Activated CD8-positive, alpha-beta memory T cell treated with anti-CD3 and anti-CD28 coated beads for 4 hours (primary cell): Measurements from ENCODE around the gene CBLB.

Source experiments
- DNase-seq, 2 donors: peaks; one replicate each; pipeline ENCODE4 v3.0.0-alpha.2; 2020; ENCODE audit warnings: low read depth in 2 of 2

Gene CBLB

DNA sequence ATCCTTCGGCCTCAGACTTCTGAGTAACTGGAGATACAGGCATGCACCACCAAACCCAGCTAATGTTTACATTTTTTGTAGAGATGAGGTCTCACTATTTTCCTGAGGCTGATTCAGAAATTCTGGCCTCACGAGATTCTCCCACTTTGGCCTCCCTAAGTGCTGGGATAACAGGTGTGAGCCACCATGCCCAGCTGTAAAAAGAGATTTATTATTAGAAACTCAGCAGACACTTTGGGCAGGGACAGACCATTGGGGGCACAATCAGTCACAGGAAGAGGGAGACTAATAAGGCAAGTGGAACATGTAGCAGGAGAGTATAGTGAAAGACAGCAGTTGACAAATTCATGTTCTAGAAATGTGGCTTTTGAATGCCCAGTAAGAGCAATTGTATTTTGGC, 249.2 kb downstream of the CBLB start:
- DNase-seq: no peak

DNA sequence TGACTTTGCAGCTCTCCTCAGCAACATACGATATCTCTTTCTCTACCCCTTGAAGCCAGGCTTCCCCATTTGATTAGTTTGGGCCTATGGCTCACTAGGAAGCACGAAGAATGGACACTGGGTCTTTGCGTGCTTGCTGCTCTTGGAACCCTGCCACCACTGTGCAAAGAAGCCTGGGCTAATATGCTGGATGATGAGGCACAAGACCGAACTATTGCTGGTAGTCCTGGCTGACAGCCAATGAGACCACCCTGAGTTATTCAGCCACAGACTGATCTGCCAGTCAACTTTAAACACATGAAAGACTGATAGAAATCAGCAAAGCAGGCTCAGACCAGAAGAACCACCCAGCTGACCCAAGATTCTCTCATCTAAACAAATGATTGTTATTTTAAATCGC, 250.3 kb downstream of the CBLB start:
- no peak for DNase-seq

GRCh38 chr3:105616374-105617121, 252.3 kb downstream of the CBLB start:
- DNase-seq: no peak

- DNase-seq: no peak
These were observed 253.0 kb downstream of the CBLB start for GRCh38 chr3:105615814-105616213.

DNA sequence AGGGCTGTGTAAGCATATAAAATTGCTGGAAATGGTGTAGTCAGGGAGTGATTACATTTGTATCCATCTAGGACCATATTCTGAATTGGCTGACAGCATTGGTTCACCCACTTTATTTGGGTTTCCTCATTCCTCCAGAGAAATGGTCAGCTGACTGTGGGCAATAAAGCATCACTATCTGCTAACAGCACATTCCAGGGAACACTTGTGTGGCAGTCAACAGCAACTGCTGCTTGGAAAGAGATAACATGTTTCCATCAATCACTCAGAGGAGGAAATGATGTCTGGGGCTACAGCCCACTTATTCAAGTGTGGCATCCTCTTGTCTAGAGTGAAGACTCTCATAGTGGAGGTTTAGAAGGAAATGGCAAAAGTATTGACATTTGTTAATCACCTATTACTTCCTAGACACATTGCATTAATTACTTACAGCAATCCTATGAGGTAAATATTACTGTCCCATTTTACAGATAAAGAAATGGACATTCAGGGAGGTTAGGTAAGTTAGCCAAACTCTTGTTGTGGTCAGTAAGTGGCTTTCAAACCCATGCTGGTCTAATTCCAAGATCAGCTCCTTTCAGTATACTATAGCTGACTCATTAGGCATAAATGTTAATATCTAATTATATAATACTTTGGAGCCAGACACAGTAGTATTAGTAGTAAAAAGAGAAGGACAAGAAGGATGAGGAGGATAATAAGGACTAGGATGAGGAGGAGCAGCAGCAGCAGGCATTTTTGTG, 254.4 kb downstream of the CBLB start:
- no peak for DNase-seq

DNA sequence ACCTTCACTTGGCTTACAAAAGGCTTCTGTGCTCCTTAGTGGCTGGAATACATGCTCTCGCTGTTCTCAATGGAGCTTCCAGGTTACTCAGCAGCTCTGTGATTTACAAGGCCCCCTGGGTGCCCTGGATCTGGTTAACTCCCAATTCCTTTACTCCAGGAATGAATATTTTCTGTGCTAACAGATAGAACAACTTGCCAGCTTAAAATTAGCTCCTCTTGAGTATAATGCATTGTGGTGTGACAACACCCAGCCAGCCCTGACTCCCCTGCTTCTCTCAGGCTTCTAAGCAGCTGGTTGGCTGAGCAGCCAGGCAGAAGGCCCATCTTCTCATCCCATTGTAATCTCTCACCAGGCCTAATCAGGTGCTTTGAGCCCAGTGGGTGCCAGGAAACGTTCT, 255.7 kb downstream of the CBLB start:
- no peak for DNase-seq

GRCh38 chr3:105611304-105612192, 257.3 kb downstream of the CBLB start:
- no peak for DNase-seq

GRCh38 chr3:105610473-105610872, 258.3 kb downstream of the CBLB start:
- no peak for DNase-seq

- no peak for DNase-seq
These were observed 260.2 kb downstream of the CBLB start for GRCh38 chr3:105608623-105609022.

- DNase-seq: no peak
These were observed 262.8 kb downstream of the CBLB start for GRCh38 chr3:105606016-105606415.
